HAP-1 (cell line): ENCODE results near the gene PGC.

Experiments
- DNase-seq, 2 experiments: peaks; one replicate each; pipeline ENCODE4 v3.0.0-alpha.2; 2016 to 2020; ENCODE audit warnings: low spot score in 2 of 2
- H3K27me3 ChIP-seq: fragments of 250-450 bp; sonication (Bioruptor Pico); 2 replicates; pipeline ENCODE4 v1.5.1; 2020; ENCODE audit warnings: low read depth, mild to moderate bottlenecking, moderate library complexity
- H3K36me3 ChIP-seq: fragments of 250-450 bp; sonication (Bioruptor Pico); replicated peaks from 2 replicates; pipeline ENCODE4 v1.5.1; 2020; ENCODE audit warnings: mild to moderate bottlenecking
- H3K4me1 ChIP-seq: fragments of 250-450 bp; sonication (Bioruptor Pico); 2 replicates; pipeline ENCODE4 v1.5.1; 2020; ENCODE audit warnings: mild to moderate bottlenecking
- H3K4me3 ChIP-seq: fragments of 250-450 bp; sonication (Bioruptor Pico); 2 replicates; pipeline ENCODE4 v1.5.1; 2020; ENCODE audit warnings: mild to moderate bottlenecking, moderate library complexity
- H3K9me3 ChIP-seq: fragments of 250-450 bp; sonication (Bioruptor Pico); 2 replicates; pipeline ENCODE4 v1.5.1; 2020; ENCODE audit warnings: mild to moderate bottlenecking, moderate library complexity
- in situ Hi-C: fragments of 300-500 bp; cut with MboI; formaldehyde crosslinking; loops from 3 replicates; pipeline ENCODE4 v1.14.3; 2020; ENCODE audit warnings: low sequenced_read_pairs, inconsistent platforms, mixed read lengths

The PGC gene

GRCh38 chr6:41747256-41748101 lies at the start of gene PGC:
TSS of gene PGC (minus strand) at chr6:41747397. CDS start at chr6:41747334, 63 bp downstream.
- DNase-seq: no peak
- Histone ChIP-seq H3K9me3 (no peaks in the 10 kb centered on the region), H3K4me1 (no peaks in the 10 kb centered on the region)

GRCh38 chr6:41796474-41796873 lies 49.3 kb upstream of the PGC start:
- Histone ChIP-seq H3K27me3 (no peaks in the 10 kb centered on the region), H3K36me3 (peaks cover 21% of the 10 kb centered on the region), H3K9me3 (no peaks in the 10 kb centered on the region), H3K4me1 (no peaks in the 10 kb centered on the region), H3K4me3 (no peak overlapping the region)
- DNase-seq: no peak
- in situ Hi-C loops: no loop called here

More at GRCh38 chr6:41747256-41748101, at the start of gene PGC:
- H3K4me3 ChIP-seq: no peak within 1 kb of the TSS
- no peaks in the 10 kb centered on the region for H3K27me3 ChIP-seq
- in situ Hi-C loops: no loop called here
- H3K36me3 ChIP-seq: no peaks in the 10 kb centered on the region

- Histone ChIP-seq H3K36me3 (peaks cover 53% of the 10 kb centered on the region), H3K9me3 (no peaks in the 10 kb centered on the region), H3K4me3 (no peak overlapping the region), H3K4me1 (no peaks in the 10 kb centered on the region), H3K27me3 (no peaks in the 10 kb centered on the region)
- no peak for DNase-seq
- in situ Hi-C loops: no loop called here
These were observed 44.8 kb upstream of the PGC start for GRCh38 chr6:41791984-41792383.

- no peaks in the 10 kb centered on the region for H3K9me3 ChIP-seq
- no peak for DNase-seq
- H3K4me1 ChIP-seq: no peaks in the 10 kb centered on the region
- H3K36me3 ChIP-seq: peaks cover 53% of the 10 kb centered on the region
- in situ Hi-C loops: no loop called here
- H3K4me3 ChIP-seq: no peak overlapping the region
- H3K27me3 ChIP-seq: no peaks in the 10 kb centered on the region
These were observed 44.1 kb upstream of the PGC start for GRCh38 chr6:41791305-41791704.

- no peaks in the 10 kb centered on the region for H3K27me3 ChIP-seq
- DNase-seq: no peak
- peaks cover 3% of the 10 kb centered on the region for H3K4me1 ChIP-seq
- no peaks in the 10 kb centered on the region for H3K9me3 ChIP-seq
- peaks cover 44% of the 10 kb centered on the region for H3K36me3 ChIP-seq
- H3K4me3 ChIP-seq: no peak overlapping the region
- in situ Hi-C loops: no loop called here
These were observed 42.8 kb upstream of the PGC start for GRCh38 chr6:41790045-41790444.

- Histone ChIP-seq H3K36me3 (peaks cover 44% of the 10 kb centered on the region), H3K4me1 (peaks cover 3% of the 10 kb centered on the region), H3K4me3 (no peak overlapping the region), H3K9me3 (no peaks in the 10 kb centered on the region), H3K27me3 (no peaks in the 10 kb centered on the region)
- in situ Hi-C loops: loop anchor here (5.0 kb wide), 1 partner anchor 133 kb away; the partner anchor contains the start of genes BYSL and MED20
- DNase-seq: no peak
These were observed 42.2 kb upstream of the PGC start for GRCh38 chr6:41789390-41789724.

- Histone ChIP-seq H3K36me3 (peaks cover 41% of the 10 kb centered on the region), H3K4me1 (peaks cover 3% of the 10 kb centered on the region), H3K4me3 (peak within 1 kb of the TSS; percentile 94), H3K27me3 (no peaks in the 10 kb centered on the region), H3K9me3 (no peaks in the 10 kb centered on the region)
- peak; percentile 80 to 96 for DNase-seq
- in situ Hi-C loops: loop anchor here (5.0 kb wide), 1 partner anchor 135 kb away; the partner anchor contains the start of genes BYSL and MED20
These were observed 40.2 kb upstream of the PGC start, which contains the start of gene TOMM6 for GRCh38 chr6:41787219-41787917. TSS of gene TOMM6 (plus strand) at chr6:41787694. CDS start at chr6:41787698, 4 bp downstream.

GRCh38 chr6:41786451-41787218 lies 39.4 kb upstream of the PGC start:
- peak; percentile 60 to 92 for DNase-seq
- Histone ChIP-seq H3K36me3 (peaks cover 34% of the 10 kb centered on the region), H3K4me1 (peaks cover 3% of the 10 kb centered on the region), H3K4me3 (peak overlapping the region; percentile 94), H3K27me3 (no peaks in the 10 kb centered on the region), H3K9me3 (no peaks in the 10 kb centered on the region)
- in situ Hi-C loops: loop anchor here (5.0 kb wide), 1 partner anchor 136 kb away; the partner anchor contains the start of genes BYSL and MED20

GRCh38 chr6:41785689-41786450 lies 38.7 kb upstream of the PGC start:
- H3K4me1 ChIP-seq: peaks cover 9% of the 10 kb centered on the region
- in situ Hi-C loops: loop anchor here (5.0 kb wide), 1 partner anchor 136 kb away; the partner anchor contains the start of genes BYSL and MED20
- peak overlapping the region; percentile 94 for H3K4me3 ChIP-seq
- DNase-seq: no peak
- H3K36me3 ChIP-seq: peaks cover 26% of the 10 kb centered on the region
- H3K9me3 ChIP-seq: no peaks in the 10 kb centered on the region
- H3K27me3 ChIP-seq: no peaks in the 10 kb centered on the region

- no peaks in the 10 kb centered on the region for H3K9me3 ChIP-seq
- H3K4me3 ChIP-seq: no peak overlapping the region
- H3K36me3 ChIP-seq: peaks cover 20% of the 10 kb centered on the region
- H3K27me3 ChIP-seq: no peaks in the 10 kb centered on the region
- DNase-seq: no peak
- H3K4me1 ChIP-seq: peaks cover 9% of the 10 kb centered on the region
- in situ Hi-C loops: loop anchor here (5.0 kb wide), 1 partner anchor 137 kb away; the partner anchor contains the start of genes BYSL and MED20
These were observed 38.1 kb upstream of the PGC start for GRCh38 chr6:41785254-41785653.

GRCh38 chr6:41784581-41785171 lies 37.5 kb upstream of the PGC start:
- Histone ChIP-seq H3K36me3 (peaks cover 14% of the 10 kb centered on the region), H3K9me3 (no peaks in the 10 kb centered on the region), H3K4me3 (no peak overlapping the region), H3K27me3 (no peaks in the 10 kb centered on the region), H3K4me1 (peaks cover 9% of the 10 kb centered on the region)
- in situ Hi-C loops: loop anchor here (5.0 kb wide), 2 partner anchors 138 to 258 kb away; partner anchors contain the start of genes BYSL and MED20
- no peak for DNase-seq

- no peaks in the 10 kb centered on the region for H3K27me3 ChIP-seq
- H3K4me1 ChIP-seq: peaks cover 15% of the 10 kb centered on the region
- DNase-seq: no peak
- H3K9me3 ChIP-seq: no peaks in the 10 kb centered on the region
- in situ Hi-C loops: loop anchor here (5.0 kb wide), 1 partner anchor 259 kb away; no protein-coding TSS in a partner anchor
- H3K4me3 ChIP-seq: no peak overlapping the region
- H3K36me3 ChIP-seq: peaks cover 3% of the 10 kb centered on the region
These were observed 36.0 kb upstream of the PGC start for GRCh38 chr6:41783106-41783780.
